ENCODE data around the gene AP1S3.
A peak's percentile ranks its signal among the peaks of the same experiment; 100 is the strongest.
"Not testable (repeated sequence)": the region's sequence is repeated elsewhere in the genome, so short reads cannot be mapped to it uniquely, and the experiment has no call there.

The AP1S3 gene

DNA sequence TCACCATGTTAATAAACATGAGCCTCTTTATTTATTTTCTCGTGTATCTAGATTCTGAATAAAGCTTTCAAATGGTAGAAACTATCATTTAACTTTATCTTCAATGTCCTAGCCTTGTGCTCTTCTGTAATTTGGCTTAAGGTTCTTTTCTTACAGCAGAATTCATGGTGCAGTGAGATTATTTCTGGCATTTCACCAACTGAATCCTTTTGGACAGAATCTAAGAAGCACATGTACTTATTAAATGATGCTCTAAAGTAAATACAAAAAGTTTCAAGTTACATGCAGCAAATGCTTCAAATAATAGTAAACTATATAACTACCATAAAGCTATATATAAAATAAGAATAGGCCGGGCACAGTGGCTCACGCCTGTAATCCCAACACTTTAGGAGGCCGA is 65.9 kb downstream of the AP1S3 start:
- Mint-ChIP-seq H3K4me1 (peaks cover 7% of the 10 kb centered on the region), H3K9me3 (no peaks in the 10 kb centered on the region), H3K36me3 (ENCODE audit: low read depth) (peaks cover 4% of the 10 kb centered on the region), H3K4me3 (no peak overlapping the region), H3K27me3 (ENCODE audit: low read depth, poor library complexity) (no peaks in the 10 kb centered on the region), H3K27ac (no peak overlapping the region)
- TF ChIP-seq, protein P1, sequence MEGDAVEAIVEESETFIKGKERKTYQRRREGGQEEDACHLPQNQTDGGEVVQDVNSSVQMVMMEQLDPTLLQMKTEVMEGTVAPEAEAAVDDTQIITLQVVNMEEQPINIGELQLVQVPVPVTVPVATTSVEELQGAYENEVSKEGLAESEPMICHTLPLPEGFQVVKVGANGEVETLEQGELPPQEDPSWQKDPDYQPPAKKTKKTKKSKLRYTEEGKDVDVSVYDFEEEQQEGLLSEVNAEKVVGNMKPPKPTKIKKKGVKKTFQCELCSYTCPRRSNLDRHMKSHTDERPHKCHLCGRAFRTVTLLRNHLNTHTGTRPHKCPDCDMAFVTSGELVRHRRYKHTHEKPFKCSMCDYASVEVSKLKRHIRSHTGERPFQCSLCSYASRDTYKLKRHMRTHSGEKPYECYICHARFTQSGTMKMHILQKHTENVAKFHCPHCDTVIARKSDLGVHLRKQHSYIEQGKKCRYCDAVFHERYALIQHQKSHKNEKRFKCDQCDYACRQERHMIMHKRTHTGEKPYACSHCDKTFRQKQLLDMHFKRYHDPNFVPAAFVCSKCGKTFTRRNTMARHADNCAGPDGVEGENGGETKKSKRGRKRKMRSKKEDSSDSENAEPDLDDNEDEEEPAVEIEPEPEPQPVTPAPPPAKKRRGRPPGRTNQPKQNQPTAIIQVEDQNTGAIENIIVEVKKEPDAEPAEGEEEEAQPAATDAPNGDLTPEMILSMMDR (IDR thresholded peaks at IDR 0.05): no peak
- DNase-seq: no peak

DNA sequence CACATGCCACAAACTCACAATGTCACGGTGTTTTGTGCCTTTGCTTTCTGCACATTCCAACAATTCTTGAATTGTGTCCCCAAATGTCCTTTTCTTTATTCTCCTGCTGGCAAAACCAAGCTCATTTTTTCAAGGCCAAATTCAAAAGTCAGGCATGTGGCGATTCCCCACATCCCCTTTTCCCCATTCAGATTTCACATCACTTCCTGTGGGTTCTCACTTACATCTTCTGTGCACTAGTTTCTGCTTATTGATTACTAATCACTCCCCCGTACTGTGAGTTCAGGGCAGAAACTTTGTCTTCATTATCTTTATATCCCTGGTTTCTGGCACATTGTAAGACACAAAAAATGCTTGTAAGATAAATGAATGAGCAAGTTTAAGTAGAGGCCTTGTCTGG is 69.2 kb downstream of the AP1S3 start:
- Mint-ChIP-seq H3K4me3 (no peak overlapping the region), H3K9me3 (no peaks in the 10 kb centered on the region), H3K36me3 (ENCODE audit: low read depth) (peaks cover 8% of the 10 kb centered on the region), H3K27ac (no peak overlapping the region), H3K27me3 (ENCODE audit: low read depth, poor library complexity) (no peaks in the 10 kb centered on the region), H3K4me1 (peaks cover 19% of the 10 kb centered on the region)
- TF ChIP-seq, protein P1 (IDR thresholded peaks at IDR 0.05): no peak
- no peak for DNase-seq

DNA sequence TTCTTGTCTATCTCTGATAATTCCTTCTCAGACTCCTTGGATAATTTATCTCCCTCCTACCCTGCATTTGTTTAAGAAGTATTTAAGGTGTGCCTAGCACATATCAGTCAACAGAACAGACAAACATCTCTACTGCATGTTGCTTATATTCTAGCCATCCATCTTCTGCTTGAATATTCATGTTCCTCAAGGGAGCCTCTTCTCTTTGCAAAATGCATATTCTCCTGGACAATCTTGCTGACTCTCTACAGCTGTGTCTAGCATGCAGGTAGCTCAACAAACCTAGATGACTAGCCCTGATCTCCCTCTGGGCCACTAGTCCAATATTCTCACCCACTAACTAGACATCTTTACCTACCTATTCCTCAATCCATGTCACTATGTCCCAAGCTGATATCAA is 70.0 kb downstream of the AP1S3 start:
- TF ChIP-seq, protein P1 (IDR thresholded peaks at IDR 0.05): no peak
- Mint-ChIP-seq H3K9me3 (no peaks in the 10 kb centered on the region), H3K4me1 (peaks cover 19% of the 10 kb centered on the region), H3K27me3 (ENCODE audit: low read depth, poor library complexity) (no peaks in the 10 kb centered on the region), H3K4me3 (no peak overlapping the region), H3K36me3 (ENCODE audit: low read depth) (peaks cover 8% of the 10 kb centered on the region), H3K27ac (no peak overlapping the region)
- DNase-seq: no peak

DNA sequence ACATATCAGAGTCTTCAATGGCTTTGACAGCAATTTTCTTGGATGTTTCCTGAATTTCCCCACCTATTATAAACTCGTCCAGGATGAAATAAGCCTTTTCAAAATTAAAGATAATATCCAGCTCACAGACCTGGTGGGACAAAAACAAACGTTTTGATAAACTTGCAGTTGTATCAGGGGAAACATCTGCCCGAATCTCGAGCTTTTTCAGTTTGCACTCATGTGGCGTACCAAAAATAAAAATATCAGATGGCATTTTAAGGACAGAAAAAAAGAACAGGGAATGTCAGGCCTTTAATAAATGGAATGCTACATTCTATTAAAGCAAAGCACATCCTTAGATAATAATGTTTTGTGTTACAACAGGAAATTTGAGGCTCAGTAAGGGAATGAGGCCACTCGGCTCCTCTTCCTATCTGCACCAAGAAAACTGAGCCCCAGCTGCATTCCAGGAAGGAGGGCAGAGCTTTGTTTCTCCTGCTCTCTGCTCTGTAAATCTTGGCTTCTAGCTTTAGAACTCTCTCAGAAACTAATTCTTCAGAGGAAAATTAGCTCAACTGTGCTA is 72.1 kb downstream of the AP1S3 start:
- Mint-ChIP-seq H3K27ac (peak overlapping the region; percentile 29), H3K27me3 (ENCODE audit: low read depth, poor library complexity) (no peaks in the 10 kb centered on the region), H3K9me3 (no peaks in the 10 kb centered on the region), H3K4me1 (peaks cover 19% of the 10 kb centered on the region), H3K36me3 (ENCODE audit: low read depth) (peaks cover 8% of the 10 kb centered on the region), H3K4me3 (no peak overlapping the region)
- TF ChIP-seq, protein P1 (IDR thresholded peaks at IDR 0.05): no peak
- no peak for DNase-seq

DNA sequence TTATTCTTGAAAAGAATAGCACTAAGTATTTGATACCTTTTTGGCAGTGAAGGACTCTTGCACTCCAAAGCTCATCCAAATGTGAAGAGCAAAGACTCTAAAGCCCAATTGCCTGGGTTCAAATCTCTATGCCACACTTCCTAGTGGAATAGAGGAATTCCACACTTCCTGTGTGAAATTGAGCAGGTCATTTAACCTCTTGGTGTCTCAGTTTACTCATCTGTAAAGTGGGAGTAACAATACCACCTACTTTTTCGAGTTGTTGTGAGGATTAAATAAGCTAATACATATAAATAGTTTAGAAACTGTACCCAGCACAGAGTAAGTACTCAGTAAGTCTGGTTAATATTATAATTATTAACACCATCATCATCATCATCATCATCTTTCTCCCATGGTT is 72.6 kb downstream of the AP1S3 start:
- peaks cover 8% of the 10 kb centered on the region for H3K36me3 Mint-ChIP-seq (ENCODE audit: low read depth)
- peaks cover 19% of the 10 kb centered on the region for H3K4me1 Mint-ChIP-seq
- TF ChIP-seq, protein P1 (IDR thresholded peaks at IDR 0.05): no peak
- H3K27ac Mint-ChIP-seq: no peak overlapping the region
- DNase-seq: no peak
- no peaks in the 10 kb centered on the region for H3K27me3 Mint-ChIP-seq (ENCODE audit: low read depth, poor library complexity)
- H3K4me3 Mint-ChIP-seq: no peak overlapping the region
- no peaks in the 10 kb centered on the region for H3K9me3 Mint-ChIP-seq

DNA sequence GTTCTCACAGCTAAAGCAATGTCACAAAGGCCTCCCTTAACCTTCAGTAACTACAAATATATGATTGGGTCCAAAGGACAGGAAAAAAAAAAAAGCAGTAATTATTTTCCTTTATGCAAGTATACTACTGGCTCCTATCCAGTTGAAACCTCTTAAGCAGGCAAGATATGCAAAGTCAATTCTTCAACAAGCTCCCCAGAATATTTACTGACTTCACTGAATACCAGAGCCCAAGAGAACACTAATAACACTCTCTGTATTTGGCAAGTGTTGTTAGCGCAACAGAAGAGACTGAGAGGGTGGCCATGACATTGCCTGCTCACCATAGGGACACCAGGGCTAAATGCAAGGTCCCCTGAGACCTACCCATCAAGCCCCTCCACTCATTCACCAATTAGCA is 74.5 kb downstream of the AP1S3 start:
- Mint-ChIP-seq H3K4me3 (no peak overlapping the region), H3K9me3 (no peaks in the 10 kb centered on the region), H3K4me1 (peaks cover 12% of the 10 kb centered on the region), H3K27ac (no peak overlapping the region), H3K36me3 (ENCODE audit: low read depth) (peaks cover 8% of the 10 kb centered on the region), H3K27me3 (ENCODE audit: low read depth, poor library complexity) (no peaks in the 10 kb centered on the region)
- TF ChIP-seq, protein P1 (IDR thresholded peaks at IDR 0.05): no peak
- no peak for DNase-seq

DNA sequence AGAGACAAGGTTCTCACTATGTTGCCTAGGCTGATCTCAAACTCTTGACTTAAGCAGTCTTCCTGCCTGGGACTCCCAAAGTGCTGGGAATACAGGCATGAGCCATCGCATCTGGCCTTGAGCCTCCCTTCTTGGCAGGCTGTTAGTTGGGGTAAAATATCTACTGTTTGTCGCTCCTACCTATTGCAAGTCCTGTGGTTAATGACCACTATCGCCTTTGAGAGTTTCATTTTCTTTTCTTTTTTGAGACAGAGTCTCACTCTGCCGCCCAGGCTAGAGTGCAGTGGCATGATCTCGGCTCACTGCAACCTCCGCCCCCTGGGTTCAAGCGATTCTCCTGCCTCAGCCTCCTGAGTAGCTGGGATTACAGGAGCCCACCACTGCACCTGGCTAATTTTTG is 75.6 kb downstream of the AP1S3 start:
- H3K27ac Mint-ChIP-seq; H3K27me3 Mint-ChIP-seq (ENCODE audit: low read depth, poor library complexity); H3K36me3 Mint-ChIP-seq (ENCODE audit: low read depth); H3K9me3 Mint-ChIP-seq; DNase-seq; H3K4me3 Mint-ChIP-seq: not testable (repeated sequence)
- peaks cover 12% of the 10 kb centered on the region for H3K4me1 Mint-ChIP-seq
